ENCODE results near the gene VPS35. TPM values are rescaled to one million over a fixed set of nuclear protein-coding genes. Genes with fewer than 3 reads are reported as not detected.

VPS35 gene
- total RNA-seq, 1 experiment from 2014 or later, result 72.1 TPM

DNA sequence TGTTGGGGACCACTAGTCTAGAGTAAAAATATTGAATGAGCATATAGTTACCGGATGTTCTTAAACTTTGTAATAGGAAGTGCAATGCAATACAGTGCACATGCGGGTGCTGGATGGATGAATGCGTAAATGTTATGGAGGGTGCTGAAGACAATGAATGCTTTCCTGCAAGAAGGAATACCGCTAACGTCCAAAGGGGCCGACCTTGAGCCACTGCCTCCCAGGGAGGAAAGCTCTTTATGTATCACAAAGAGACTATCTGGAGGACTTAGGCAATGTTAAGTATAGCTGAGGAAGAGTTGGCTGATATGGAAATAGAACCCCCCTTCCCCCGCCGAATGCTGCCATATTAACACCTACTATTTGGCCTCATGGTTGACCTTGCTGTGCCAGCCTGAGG is 40.3 kb downstream of the VPS35 start (continued):
- TF ChIP-seq ZNF263 (CRISPR knock-in tag; IDR thresholded peaks at IDR 0.05; ENCODE audit: low read depth), result no peak

DNA sequence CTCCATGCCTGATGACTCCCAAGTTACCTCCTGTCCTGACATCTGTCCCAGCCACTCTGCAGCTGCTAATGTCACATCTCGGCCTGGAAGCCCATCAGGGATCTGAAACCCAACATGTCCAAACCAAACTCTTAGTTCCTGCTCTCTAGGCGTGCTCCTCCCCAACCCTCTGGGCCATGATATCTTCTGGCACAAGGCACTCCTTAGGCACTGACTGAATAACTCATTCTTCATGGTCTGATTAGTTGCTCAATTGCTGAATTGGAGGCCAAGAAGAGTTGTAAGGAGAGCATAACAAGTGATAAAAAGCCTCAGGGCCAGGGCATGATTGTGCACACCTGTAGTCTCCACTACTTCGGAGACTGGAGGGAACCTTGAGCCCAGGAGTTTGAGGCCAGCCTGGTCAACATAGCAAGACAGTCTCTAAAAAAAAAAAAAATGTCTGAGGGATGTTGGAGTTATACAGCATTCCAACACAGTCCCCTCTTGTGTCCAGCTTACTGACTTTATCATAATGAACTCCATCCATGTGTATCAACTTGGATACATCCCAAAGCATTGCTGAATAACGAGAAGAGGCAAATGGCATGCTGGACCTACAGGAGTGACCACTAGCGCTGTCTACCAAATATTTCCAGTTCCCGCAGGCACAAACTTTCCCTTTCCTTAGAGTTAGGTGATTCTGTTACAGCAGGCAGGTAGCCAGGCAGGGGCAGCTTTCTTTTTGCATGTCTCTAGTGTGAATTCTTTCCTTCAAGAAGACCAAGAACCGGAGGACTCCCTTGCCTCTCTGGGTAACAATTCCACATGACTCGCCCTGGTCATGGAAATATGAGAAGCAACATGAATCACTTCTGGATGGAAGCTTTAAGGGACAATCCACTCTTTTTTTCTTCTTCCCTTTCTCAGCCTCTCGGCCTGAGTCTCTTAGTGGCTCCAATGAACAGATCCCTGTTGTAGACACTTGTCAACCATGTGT is 49.7 kb downstream of the VPS35 start:
- no peaks in the 10 kb centered on the region for H3K4me1 Mint-ChIP-seq
- H3K4me3 Mint-ChIP-seq, result no peak overlapping the region
- TF ChIP-seq RORB (CRISPR knock-in tag; IDR thresholded peaks at IDR 0.05), result no peak
- TF ChIP-seq, protein P1, sequence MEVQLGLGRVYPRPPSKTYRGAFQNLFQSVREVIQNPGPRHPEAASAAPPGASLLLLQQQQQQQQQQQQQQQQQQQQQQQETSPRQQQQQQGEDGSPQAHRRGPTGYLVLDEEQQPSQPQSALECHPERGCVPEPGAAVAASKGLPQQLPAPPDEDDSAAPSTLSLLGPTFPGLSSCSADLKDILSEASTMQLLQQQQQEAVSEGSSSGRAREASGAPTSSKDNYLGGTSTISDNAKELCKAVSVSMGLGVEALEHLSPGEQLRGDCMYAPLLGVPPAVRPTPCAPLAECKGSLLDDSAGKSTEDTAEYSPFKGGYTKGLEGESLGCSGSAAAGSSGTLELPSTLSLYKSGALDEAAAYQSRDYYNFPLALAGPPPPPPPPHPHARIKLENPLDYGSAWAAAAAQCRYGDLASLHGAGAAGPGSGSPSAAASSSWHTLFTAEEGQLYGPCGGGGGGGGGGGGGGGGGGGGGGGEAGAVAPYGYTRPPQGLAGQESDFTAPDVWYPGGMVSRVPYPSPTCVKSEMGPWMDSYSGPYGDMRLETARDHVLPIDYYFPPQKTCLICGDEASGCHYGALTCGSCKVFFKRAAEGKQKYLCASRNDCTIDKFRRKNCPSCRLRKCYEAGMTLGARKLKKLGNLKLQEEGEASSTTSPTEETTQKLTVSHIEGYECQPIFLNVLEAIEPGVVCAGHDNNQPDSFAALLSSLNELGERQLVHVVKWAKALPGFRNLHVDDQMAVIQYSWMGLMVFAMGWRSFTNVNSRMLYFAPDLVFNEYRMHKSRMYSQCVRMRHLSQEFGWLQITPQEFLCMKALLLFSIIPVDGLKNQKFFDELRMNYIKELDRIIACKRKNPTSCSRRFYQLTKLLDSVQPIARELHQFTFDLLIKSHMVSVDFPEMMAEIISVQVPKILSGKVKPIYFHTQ (CRISPR knock-in tag; IDR thresholded peaks at IDR 0.05), result no peak
- no peak for TF ChIP-seq ZNF512 (CRISPR knock-in tag; IDR thresholded peaks at IDR 0.05; ENCODE audit: borderline replicate concordance)
- no peak for TF ChIP-seq GABPB1 (CRISPR knock-in tag; IDR thresholded peaks at IDR 0.05)
- TF ChIP-seq, protein P2, sequence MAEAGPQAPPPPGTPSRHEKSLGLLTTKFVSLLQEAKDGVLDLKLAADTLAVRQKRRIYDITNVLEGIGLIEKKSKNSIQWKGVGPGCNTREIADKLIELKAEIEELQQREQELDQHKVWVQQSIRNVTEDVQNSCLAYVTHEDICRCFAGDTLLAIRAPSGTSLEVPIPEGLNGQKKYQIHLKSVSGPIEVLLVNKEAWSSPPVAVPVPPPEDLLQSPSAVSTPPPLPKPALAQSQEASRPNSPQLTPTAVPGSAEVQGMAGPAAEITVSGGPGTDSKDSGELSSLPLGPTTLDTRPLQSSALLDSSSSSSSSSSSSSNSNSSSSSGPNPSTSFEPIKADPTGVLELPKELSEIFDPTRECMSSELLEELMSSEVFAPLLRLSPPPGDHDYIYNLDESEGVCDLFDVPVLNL (CRISPR knock-in tag; IDR thresholded peaks at IDR 0.05; ENCODE audit: borderline replicate concordance, low read depth), result no peak
- TF ChIP-seq SMAD3 (CRISPR knock-in tag; IDR thresholded peaks at IDR 0.05; ENCODE audit: borderline replicate concordance), result no peak
- no peak for TF ChIP-seq NR2C2 (CRISPR knock-in tag; IDR thresholded peaks at IDR 0.05)
- TF ChIP-seq ZNF317 (CRISPR knock-in tag; IDR thresholded peaks at IDR 0.05; ENCODE audit: borderline replicate concordance, low read depth), result no peak
- no peak for TF ChIP-seq ESRRA (CRISPR knock-in tag; IDR thresholded peaks at IDR 0.05; ENCODE audit: borderline replicate concordance)
- no peak for TF ChIP-seq ATF6 (CRISPR knock-in tag; IDR thresholded peaks at IDR 0.05)
- no peak for TF ChIP-seq ETV6 (CRISPR knock-in tag; IDR thresholded peaks at IDR 0.05)
- ChIA-PET CTCF (interaction anchor here (1.5 kb wide), 1 partner anchor 34 kb away, joined by 3 read pairs; no protein-coding TSS in a partner anchor), POLR2A (no interaction called here)
- peaks cover 32% of the 10 kb centered on the region for H3K27me3 Mint-ChIP-seq (ENCODE audit: low read depth)
- no peak overlapping the region for H3K27ac Mint-ChIP-seq
- no peak for DNase-seq (ENCODE audit: low spot score)
- no peaks in the 10 kb centered on the region for H3K36me3 Mint-ChIP-seq
- H3K9me3 Mint-ChIP-seq, result peaks cover 11% of the 10 kb centered on the region
- no peak for ATAC-seq

Measured in WTC11 (cell line).